Heart left ventricle (tissue), 13 donors: ENCODE data around the gene HTRA2.
A peak's percentile ranks its signal among the peaks of the same experiment; 100 is the strongest.

Experiments
- CTCF ChIP-seq, 12 donors: fragments of 200-600 bp; sonication (generic) in 4 of 12; IDR thresholded peaks; one replicate each; pipeline versions ENCODE4 v1.5.0 to v1.8.0; 2018 to 2022; ENCODE audit warnings: antibody characterized with exemption in 12 of 12, mild to moderate bottlenecking in 5 of 12
- POLR2A ChIP-seq, 2 donors: fragments of 450-650 bp; IDR thresholded peaks; one replicate each; pipeline ENCODE4 v1.6.1; 2017; ENCODE audit warnings: antibody characterized with exemption in 2 of 2, mild to moderate bottlenecking in 2 of 2, moderate library complexity in 2 of 2
- donor health status: ischemic (EF 13 %, LVEDD 7.1; RV severe dilation, severe dysfunction).
- donor health status: DM: no; HTN: yes; CAD: no.
- donor health status: DM: no; HTN: no; CAD: no.
- donor health status: ischemic (EF 25% LVEDD 6.9; RV normal size, moderate dysfunction).
- donor health status: ischemic (EF 25% LVEDD 5.7; RV mildly dilated, moderate dysfunction).
- donor health status: ischemic (EF 35%, LVEDD 5.7; RV mildly dilated, moderate dysfunction).
- donor health status: nonischemic (EF 11% LVEDD 7.7; RV severe dilation, severe dysfunction).
- donor health status: DM: yes; HTN: yes; CAD: no.
- donor health status: PGD.
- donor health status: ischemic (EF 29% LVEDD 5.4; RV normal size, mild dysfunction).
- donor health status: nonischemic (EF 23%, LVEDD 6.1; RV moderate dilation, normal function).

DNA sequence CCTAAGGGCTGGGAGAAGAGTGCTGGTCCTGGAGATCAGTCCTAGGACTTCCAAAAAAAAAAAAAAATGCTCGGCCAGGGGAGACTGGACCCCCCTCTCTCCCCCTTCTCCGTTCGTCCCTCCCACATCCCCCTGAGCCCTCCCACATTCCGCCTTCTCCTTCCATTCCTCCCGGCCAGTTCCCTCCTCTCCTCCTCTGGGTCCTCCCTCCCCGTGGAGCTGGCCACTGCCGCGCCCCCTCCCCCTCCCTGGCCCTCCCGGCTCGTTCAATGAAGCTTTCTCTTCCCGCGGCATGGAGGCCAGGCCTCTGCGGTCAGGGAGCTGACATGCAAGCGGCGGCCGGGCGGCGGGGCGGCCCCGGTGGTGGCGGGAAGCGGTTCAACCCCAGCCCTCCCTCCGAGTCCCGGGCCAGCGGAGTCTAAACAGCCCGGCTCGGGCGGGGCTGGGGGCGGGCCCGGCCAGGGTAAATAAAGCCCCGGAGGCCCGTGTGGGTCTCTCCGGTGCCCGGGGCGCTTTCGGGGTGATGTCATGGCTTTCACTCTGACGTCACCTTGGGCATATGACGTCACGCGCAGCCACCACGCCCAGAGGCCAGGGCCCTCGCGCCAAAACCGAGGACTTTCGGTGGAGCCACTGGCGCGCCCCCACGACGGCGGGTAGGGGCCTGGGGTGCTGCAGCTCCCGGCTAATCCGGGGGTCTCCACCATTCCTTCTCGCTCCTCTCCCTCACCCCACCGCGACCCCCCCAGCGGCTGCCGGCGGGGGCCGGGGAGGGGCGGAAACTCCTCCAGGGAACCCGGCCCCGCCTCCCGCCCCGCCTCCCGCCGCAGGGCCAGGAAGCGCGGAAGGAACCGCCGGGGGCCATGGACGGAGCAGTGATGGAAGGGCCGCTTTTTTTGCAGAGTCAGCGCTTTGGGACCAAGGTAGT is 24.4 kb downstream of the HTRA2 start, which contains the start of the genes DOK1 and LOXL3:
- TF ChIP-seq POLR2A (IDR thresholded peaks at IDR 0.05): peak in 1 of 2 donors; percentile 15
- TF ChIP-seq CTCF (IDR thresholded peaks at IDR 0.05): no peak
